HG03457 (cell line): ENCODE results near the gene WAC.
"Not testable (repeated sequence)": the region's sequence is repeated elsewhere in the genome, so short reads cannot be mapped to it uniquely, and the experiment has no call there.

Source experiments
- ATAC-seq: cut with Tn5 transposase; IDR thresholded peaks from one replicate; pipeline ENCODE4 v1.9.1; 2021; ENCODE audit warnings: moderate number of reproducible peaks; ENCODE audit not compliant: unreplicated experiment

The WAC gene

GRCh38 chr10:28532337-28533185 lies at the start of gene WAC:
Gene WAC (plus strand): TSS chr10:28533118. CDS start chr10:28533580, 462 bp downstream.
- peak; percentile 72 for ATAC-seq

- ATAC-seq: no peak
Measured at GRCh38 chr10:28489206-28489605, 43.7 kb upstream of the WAC start.

GRCh38 chr10:28490256-28490865 lies 42.6 kb upstream of the WAC start:
- not testable (repeated sequence) for ATAC-seq

- no peak for ATAC-seq
Measured at GRCh38 chr10:28492116-28492920, 40.6 kb upstream of the WAC start.

- ATAC-seq: no peak
Measured at GRCh38 chr10:28494420-28494819, 38.5 kb upstream of the WAC start.

GRCh38 chr10:28495084-28495483 lies 37.8 kb upstream of the WAC start:
- no peak for ATAC-seq

GRCh38 chr10:28496017-28496416 lies 36.9 kb upstream of the WAC start:
- no peak for ATAC-seq

GRCh38 chr10:28496481-28496961 lies 36.4 kb upstream of the WAC start:
- ATAC-seq: no peak

GRCh38 chr10:28497313-28498126 lies 35.4 kb upstream of the WAC start:
- ATAC-seq: no peak

GRCh38 chr10:28500203-28500602 lies 32.7 kb upstream of the WAC start:
- not testable (repeated sequence) for ATAC-seq

GRCh38 chr10:28503114-28503513 lies 29.8 kb upstream of the WAC start:
- no peak for ATAC-seq

- ATAC-seq: no peak
Measured at GRCh38 chr10:28505359-28505959, 27.5 kb upstream of the WAC start.

GRCh38 chr10:28508304-28508925 lies 24.5 kb upstream of the WAC start:
- ATAC-seq: no peak

- no peak for ATAC-seq
Measured at GRCh38 chr10:28509286-28509685, 23.6 kb upstream of the WAC start.

GRCh38 chr10:28514648-28515047 lies 18.3 kb upstream of the WAC start:
- no peak for ATAC-seq

- no peak for ATAC-seq
Measured at GRCh38 chr10:28520346-28520745, 12.6 kb upstream of the WAC start.

GRCh38 chr10:28520828-28521227 lies 12.1 kb upstream of the WAC start:
- not testable (repeated sequence) for ATAC-seq

- not testable (repeated sequence) for ATAC-seq
Measured at GRCh38 chr10:28521961-28522360, 11.0 kb upstream of the WAC start.

- no peak for ATAC-seq
Measured at GRCh38 chr10:28523725-28524252, 9.1 kb upstream of the WAC start.
